COLO829 (cell line): ENCODE data around the gene DCAF5.
"Not testable (repeated sequence)": the region's sequence is repeated elsewhere in the genome, so short reads cannot be mapped to it uniquely, and the experiment has no call there.

ENCODE experiments used
- DNase-seq: peaks from one replicate; pipeline ENCODE4 v3.0.0; 2012; ENCODE audit warnings: low spot score

The DCAF5 gene

DNA sequence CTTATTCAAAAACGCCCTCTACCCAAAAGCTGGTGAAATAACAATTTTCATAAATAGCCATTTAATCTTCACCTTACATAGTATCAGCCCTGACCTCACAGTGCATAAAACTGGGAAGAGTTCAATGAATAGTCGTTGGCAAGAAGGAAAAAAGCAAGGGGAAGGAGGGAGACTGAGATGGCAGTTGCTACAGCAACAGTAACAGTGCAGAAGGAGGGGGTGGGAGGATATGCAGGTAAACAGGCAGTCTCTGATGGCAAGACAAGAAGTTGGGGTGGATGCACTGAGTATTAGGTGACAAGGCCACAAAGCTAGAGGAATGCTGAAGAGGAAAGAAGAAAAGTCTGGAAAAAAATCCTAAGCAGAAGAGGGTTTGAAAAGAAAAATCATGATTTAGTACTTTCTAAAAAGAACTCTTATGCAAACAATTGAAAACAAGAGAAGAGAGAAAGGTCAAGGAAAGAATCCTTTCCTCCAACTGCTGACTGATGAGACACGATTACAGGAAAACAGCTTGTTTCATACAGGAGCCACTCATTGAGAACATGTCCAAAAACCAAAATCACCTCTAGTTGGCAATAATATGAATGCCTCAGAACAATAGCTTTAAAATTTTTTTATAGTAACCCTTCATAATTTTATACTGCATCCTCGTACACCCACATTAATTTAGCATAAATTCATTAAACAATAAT, 56.0 kb downstream of the DCAF5 start:
- no peak for DNase-seq

DNA sequence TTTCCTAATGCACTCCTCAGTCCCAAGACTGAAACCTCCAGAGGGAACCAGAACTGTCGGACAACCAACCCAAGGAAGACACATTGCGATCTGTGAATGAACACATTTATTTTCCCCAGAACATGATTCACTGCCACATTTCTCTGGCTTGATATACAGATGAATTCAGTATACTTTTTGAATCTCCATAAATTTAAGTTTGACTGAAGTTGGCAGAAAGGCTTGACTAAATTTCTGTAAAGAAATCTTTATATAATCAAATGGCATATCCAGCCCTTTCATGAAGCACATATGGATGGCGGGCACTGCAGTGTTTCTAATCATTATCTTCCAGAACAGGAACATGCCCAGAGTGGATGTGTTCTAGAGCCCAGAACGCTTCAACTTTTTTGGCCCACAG, 56.7 kb downstream of the DCAF5 start:
- DNase-seq, result no peak

DNA sequence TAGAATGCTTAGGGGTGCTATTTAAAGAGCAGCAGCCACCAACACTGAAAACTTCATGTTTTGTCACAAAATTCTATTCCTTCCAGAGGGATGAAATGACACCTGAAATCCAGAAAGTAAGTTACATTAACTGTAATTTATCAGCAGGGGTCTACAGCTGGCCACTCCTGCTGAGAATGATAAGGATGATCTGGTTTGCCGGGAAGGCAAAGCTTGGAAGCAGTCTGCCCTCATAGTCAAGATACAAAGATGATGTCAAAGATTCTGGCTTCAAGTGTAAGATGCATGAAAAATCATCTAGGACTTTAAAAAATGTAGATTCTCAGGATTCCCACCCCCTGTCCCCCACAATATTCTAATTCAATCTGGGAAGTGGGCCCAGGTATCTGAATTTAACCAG, 58.4 kb downstream of the DCAF5 start:
- no peak for DNase-seq

DNA sequence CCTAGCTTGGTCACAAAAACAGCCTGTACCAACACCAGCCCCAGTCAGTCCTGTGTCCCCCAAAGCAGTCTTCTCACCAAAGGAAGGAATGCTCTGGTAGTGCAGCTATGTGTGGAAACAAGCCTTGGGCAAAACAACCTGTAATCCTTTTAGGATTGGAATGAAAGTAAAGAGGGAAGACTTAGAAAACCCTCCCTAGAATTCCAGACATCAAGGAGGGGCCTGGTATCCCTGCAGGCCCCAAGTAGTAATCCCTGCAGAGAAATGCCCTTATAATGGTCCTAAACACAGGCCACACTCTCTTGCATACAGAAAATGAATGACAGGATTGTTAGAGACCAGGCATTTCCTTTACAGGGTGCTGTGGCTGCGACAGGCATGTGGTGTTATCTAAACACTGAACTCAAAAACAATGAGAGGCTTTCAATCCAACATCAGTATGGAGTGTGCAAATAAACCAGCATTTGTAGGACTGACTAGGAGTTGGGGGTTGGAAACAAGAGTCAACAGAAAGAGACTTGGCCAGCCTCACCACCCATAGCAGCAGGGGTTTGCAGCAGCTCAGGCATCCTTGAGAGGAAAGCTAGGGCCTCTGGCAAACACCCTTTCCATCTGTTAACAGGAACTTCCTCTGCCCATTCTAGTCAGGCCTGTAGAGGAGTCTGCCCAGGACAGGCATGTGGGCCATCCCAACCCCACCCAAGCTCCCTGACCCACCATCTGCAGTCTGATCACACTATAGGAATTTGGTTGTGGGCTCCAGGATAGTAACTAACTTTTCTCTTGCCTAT, 59.1 kb downstream of the DCAF5 start:
- peak; percentile 96 for DNase-seq

DNA sequence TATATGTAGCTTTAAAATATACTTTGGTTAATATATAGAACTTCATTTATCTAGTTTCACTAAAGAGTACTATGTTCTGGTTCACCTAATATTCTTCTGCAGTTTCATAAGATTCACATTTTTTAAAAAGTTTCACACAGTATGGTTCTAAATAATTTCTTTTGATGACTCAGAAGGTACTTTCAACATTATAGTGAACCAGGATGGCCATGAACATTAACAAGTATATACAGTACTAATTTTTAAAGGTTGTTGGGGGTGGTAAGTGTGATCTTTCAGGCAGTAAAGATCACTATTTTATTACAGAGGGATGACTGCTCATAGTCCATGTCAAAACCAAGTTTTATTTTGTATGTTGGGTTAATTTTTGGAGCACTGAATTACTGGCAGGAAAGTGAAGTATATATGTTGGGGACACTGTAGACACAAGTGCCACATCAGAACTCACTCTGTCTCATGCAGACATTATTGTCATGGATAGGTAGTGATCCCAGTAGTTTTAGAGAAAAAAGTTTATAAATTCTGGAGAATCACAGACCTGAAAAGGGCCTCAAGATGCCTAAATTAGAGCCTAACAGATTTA, 60.0 kb downstream of the DCAF5 start:
- DNase-seq, result no peak

DNA sequence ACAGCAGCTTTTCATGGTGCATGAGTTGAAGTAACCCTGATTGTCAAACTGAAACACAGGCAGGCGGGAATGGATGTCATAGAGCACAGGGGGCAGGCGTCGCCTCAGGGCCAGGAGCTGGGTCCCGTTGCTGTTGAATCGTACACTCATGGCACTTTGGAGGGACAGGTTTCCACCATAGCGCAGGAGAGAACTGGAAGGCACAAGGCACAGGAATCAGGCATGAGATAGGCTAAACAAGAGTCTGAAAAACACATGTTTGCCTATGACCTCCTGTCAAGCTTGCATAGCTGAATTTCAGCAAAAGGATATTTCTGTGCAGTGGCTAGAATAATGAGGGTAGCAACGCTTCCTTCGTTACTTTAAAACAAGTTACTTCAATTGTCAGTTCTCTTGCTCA, 61.2 kb downstream of the DCAF5 start:
- no peak for DNase-seq

DNA sequence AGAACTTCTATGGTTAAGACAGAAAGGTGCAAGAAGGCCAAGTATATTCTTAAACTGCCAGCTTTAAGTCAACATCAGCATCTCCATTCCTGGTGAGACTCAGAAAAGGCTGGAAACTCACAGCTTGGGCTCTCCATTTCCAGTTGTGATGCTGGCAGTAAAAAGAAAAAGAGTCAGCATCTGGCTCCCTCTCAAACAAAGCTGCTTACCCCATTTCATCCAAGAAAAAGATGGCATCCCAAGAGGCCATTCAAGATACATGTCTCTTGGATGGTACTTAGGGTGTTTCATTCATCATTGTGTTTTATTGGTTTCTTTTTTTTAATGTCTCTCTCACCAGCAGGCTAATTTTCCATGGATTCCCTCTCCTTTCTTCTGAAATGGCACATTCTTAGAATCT, 61.9 kb downstream of the DCAF5 start:
- DNase-seq, result no peak

DNA sequence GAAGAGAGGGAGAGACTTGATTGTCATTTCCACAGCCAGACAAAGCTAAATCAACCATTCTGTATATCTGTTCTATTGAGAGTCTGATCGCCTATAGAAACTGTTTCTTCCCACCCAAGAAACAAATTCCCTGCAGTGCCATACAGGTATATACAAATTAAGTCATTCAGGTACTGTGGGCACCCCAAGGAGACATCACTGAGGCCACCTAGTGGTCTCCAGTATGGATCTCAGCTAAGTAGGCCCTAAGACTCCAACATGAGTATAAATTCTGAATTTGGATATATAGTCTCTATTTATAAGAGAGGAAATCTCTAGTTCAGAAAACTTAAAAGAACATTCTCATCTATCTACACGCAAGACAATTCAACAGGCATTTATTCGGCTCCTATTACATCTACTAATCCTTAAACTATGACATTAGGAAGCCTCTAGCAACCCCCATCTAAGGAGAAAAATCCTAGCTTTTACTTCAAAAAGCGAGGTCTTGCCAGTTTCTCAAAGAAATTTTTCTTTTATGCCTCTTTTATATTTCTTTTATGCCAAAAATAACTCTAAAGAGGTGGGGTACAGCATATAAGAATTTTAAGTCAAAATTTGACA, 62.6 kb downstream of the DCAF5 start:
- no peak for DNase-seq

DNA sequence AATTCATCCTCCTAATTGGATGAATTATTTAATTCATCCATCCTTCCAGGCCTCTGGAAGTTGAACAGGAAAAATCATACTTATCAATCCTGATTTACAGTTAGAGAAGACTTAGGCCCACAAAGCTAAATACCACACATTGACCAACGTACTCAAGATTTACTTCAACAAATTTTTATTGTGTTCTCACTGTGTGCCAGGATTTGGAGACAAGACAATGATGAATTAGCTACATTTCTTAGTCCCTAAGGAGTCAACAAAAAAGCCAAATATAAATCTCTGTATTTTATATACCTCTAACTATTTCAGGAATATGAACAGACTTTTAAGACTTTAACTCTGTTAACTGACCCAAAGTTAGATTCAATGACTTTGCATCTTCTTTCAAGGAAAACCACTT, 63.9 kb downstream of the DCAF5 start:
- no peak for DNase-seq

DNA sequence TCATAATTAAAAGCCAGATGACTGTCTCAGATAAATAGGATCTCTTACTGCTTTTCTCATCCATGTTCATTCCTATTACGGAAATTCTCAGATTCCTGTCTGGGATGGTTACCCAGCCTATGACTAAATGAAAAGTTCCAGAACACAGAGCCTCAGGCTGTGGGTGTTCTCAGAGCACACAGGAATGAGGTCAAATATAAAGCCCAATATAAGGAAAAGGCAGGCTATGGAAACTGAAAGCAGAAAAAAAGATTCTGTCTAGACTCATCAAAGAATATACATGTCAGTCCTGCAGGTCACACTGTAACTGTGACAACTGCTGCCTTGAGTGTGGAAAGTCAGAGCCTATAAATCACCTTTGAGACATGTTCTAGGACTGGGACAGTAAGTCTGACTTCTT, 64.3 kb downstream of the DCAF5 start:
- DNase-seq, result no peak

DNA sequence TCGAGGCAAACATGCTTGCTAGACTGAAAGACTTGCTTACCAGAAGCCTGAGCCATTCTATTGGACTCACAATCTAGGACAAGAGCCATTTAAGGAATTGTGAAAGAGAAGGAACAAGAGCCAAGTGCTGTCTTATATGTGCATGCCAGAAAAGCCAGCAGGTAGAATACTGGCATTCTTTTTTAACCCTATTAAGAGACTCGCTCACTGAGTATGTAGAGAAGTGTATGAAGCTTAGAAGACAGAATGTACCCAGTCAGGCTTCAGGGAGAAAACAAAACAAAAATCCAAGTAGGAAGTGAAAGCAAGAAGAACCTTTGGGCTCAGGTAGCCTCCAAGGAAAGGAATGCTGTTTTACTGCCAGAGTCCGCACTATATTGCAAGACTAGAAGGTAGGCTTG, 65.9 kb downstream of the DCAF5 start:
- no peak for DNase-seq

DNA sequence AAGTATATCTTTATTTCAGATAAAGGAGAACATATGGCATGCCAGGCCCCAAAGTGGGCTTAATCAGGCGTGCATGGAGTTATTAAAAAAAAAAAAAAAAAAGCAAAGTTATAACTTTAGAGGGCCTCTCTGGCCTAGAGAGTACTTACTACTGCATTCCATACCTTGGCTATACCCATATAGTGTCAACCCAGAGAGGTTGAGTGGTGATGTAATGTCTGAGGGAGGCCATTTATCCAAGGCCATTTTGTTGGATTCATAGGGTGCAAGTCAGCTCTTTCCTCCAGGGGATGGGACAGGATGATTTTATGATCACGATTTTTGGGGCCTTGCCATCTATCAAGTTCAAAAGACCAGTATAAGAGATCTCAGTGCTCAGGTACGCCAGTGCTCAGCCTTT, 66.4 kb downstream of the DCAF5 start:
- no peak for DNase-seq

DNA sequence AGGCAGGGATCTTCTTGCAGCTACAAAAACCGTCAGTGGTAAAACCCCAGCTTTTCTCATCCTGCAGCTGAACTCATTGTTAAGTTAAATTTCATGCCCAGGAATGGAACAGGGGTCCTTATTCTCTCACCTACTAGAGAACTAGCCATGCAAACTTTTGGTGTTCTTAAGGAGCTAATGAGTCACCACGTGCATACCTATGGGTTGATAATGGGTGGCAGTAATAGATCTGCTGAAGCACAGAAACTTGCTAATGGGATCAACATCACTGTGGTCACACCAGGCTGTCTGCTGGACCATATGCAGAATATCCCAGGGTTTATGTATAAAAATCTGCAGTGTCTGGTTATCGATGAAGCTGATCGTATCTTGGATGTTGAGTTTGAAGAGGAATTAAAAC, 68.9 kb downstream of the DCAF5 start:
- DNase-seq, result no peak

DNA sequence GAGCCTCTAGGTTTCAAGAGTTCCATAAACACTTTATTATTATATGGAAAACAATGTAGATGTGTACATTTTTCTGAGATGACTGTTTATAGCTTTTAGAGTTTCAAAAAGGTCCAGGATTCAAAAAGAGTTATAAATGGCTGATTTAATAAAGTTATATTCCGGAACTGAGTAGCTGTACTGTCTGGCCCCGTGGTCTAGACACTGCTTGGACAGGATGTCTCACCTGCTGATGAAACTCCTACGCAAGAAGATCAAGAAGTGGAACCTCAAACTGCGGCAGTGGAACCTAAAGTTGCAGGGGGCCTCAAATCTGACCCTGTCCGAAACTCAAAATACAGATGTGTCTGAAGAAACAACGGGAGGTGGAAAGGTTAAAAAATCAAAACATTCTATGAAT, 69.7 kb downstream of the DCAF5 start:
- DNase-seq, result no peak

DNA sequence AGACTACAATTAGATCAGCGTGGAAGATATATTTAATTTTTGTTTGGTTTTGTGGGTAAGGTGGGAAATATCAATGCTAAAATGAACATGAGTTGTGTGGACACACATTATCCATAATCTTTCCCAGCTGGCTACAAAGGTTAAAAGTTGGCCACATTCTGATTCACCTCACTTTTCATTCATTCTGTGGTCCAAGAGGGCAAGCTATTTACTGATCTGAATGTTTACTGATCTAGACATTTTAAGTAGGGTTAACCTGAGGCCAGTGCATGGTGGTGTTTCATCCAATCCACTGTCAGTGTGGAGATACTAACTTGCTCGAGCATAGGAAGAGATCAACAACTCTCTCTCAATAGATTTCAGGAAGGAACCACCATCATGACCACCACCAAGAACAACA, 71.6 kb downstream of the DCAF5 start:
- no peak for DNase-seq

DNA sequence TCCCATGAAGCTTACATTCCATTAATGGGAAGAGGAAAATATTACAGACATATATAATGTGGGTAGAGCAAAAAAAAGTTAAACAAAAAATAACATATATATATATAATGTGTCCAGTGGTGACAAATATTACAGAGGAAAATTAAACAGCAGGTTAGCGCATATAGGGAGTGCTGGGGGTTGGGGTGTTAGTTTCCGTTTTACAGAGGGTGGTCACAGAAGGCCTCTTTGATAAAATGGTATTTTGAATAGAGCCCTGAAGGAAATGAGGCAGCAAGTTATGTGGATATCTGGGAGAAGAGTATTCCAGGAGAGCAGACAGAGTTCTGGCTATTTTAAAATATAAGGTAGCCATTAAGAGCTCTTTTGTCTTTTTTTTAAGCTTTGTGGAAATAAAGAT, 73.2 kb downstream of the DCAF5 start:
- no peak for DNase-seq

DNA sequence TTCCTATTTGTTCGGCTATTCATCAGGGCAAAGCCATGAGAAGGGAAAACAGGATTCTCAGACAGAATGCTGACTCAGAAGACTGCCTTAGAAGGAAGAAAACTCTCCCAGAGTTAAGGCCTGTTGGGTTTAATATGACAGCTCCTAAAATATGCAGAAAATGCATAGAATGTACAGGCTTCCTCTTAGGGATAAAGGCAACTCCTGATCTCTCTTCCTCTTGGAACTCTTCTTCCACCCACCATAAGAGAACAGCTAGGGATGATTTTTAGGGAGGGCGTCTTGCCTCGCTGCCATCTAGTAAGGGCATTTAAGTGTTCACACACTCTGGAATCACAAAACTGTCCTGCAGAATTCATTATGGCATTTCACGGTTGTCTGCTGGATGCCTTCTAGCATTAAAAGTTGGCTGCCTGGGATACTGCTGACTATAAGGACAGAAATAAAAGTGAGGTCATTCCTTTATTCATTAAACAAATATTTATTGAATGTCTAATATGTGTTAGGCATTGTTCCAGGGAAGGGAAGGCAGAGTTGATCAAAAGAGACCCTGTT, 73.7 kb downstream of the DCAF5 start:
- DNase-seq, result peak; percentile 50

DNA sequence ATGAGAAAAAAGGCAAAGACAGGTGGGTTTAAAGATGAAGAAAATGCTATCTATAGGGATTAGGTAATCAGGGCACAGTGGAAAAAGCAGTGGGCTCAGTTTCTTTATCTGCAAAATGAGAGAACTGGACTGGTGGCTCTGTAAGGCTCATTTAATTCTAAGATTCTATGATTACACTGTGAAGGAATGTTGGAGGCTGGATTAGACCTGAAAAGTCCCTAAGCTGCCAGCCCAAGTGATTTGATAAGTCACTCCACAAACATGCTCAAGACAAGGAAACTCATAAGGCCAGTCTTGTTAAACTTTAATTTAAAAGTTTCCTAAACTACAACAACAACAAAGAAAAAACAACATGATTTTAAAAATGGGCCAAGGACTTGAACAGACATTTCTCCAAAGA, 75.1 kb downstream of the DCAF5 start:
- no peak for DNase-seq

DNA sequence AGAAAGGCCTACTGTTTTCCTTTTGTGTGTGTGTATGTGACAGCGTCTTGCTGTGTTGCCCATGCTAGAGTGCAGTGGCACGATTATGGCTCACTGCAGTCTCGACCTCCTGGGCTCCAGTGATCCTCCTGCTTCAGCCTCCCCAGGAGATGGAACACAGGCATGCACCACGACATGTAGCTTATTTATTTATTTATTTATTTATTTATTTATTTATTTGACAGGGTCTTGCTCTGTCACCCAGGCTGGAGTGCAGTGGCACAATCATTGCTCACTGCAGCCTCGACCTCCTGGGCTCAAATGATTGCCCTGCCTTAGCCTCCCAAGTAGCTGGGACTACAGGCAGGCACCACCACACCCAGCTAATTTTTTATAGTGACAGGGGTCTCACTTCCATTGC, 75.7 kb downstream of the DCAF5 start:
- not testable (repeated sequence) for DNase-seq

DNA sequence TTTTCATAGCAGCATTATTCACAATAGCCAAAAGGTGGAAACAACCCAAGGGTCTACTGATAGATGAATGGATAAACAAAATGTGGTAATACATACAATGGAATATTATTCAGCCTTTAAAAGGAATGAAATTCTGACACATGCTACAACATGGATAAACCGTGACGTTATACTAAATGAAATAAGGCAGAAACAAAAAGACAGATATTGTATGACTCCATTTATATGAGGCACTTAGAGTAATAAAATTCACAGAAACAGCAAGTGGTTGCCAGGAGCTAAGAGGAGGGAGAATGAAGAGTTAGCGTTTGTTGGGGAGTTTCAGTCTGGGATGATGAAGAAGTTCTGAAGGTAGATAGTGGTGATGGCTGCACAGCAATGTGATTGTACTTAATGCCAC, 76.6 kb downstream of the DCAF5 start:
- no peak for DNase-seq

DNA sequence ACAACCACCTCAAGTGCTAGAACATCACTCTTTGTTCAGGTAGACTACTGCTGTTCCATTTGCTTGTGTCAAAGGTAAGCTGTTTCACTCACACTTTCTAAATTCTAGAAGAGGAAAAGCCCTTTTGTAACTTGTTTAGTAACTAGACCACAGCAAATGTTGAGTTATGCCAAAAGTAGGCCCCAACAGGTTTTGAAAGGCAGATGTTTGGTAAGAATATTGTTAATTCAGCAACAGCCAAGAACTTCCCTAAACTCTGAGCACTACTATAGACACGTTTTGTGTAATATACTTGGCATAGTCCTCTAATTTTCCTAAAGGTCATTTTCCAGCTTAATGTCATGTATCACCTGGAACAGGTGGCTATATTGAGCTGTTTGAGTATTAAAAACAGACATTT, 79.0 kb downstream of the DCAF5 start:
- no peak for DNase-seq

DNA sequence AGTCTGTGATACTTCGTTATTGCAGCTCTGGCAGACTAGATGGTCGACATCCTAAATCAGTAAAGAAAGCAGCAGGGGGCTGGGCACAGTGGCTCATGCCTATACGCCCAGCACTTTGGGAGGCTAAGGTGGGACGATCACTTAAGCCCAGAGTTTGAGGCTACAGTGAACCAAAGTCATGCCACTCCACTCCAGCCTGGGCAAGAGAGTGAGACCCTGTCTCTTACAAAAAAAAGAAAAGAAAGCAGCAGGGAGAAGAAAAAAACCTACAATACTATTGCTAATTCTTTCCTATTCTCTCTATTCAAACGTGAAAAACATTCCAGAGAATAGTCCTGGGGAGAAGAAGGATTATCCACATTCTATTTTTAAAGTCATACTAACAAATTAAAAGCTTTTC, 79.5 kb downstream of the DCAF5 start:
- DNase-seq, result no peak

DNA sequence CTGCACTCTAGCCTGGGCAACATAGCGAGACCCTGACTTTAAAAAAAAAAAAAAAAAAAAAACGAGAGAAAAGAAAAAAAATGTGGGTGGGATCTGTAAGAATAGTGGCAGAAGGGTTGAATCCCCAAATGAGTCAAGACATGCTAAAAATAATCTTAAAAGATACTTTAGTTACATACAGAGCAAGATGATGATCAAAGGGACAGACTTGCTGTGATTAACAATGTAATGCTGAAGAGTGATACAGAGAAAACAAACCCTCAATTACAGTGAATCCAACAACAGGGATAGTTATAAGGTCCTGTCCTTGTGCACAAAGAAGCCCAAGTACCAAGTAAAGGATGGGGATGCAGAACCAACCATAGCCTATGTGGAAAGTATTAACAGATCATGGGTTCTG, 80.3 kb downstream of the DCAF5 start:
- no peak for DNase-seq
